ENCODE data around the gene CPXM2.

GRCh38 chr10:123840714-123841113 lies 50.9 kb downstream of the CPXM2 start:
- TF ChIP-seq EZH2 (IDR thresholded peaks at IDR 0.05; ENCODE audit: borderline replicate concordance, low read depth, low read length): no peak
- no peak for TF ChIP-seq BRCA1 (IDR thresholded peaks at IDR 0.05)
- no peak for TF ChIP-seq BRCA1 (CRISPR knock-in tag; IDR thresholded peaks at IDR 0.05)
- no peak for TF ChIP-seq SIN3A (IDR thresholded peaks at IDR 0.05; ENCODE audit: borderline replicate concordance in 2 of 2, control insufficient read depth in 1 of 2, low read depth in 2 of 2, low read length in 2 of 2)
- TF ChIP-seq SREBF1 (IDR thresholded peaks at IDR 0.05; ENCODE audit: borderline replicate concordance, low read depth, low read length): no peak
- no peak for TF ChIP-seq EGR1 (conservative IDR thresholded peaks at IDR 0.05)
- TF ChIP-seq ZNF561 (CRISPR knock-in tag; conservative IDR thresholded peaks at IDR 0.05): no peak
- TF ChIP-seq CEBPG (CRISPR knock-in tag; IDR thresholded peaks at IDR 0.05): no peak
- TF ChIP-seq CEBPG (tag; conservative IDR thresholded peaks at IDR 0.05 in 1 of 2, IDR thresholded peaks at IDR 0.05 in 1 of 2): no peak
- no peak for TF ChIP-seq CTCF (IDR thresholded peaks at IDR 0.05 in 2 of 3, conservative IDR thresholded peaks at IDR 0.05 in 1 of 3; ENCODE audit: insufficient read depth in 2 of 3, low read depth in 1 of 3, low read length in 3 of 3)
- no peak for TF ChIP-seq ATF3 (IDR thresholded peaks at IDR 0.05)
- TF ChIP-seq ATF3 (CRISPR knock-in tag; conservative IDR thresholded peaks at IDR 0.05): no peak
- TF ChIP-seq E2F1 (CRISPR knock-in tag; IDR thresholded peaks at IDR 0.05): no peak
- TF ChIP-seq POLR2A (conservative IDR thresholded peaks at IDR 0.05): no peak
- no peak for TF ChIP-seq ZBTB1 (CRISPR knock-in tag; IDR thresholded peaks at IDR 0.05; ENCODE audit: borderline replicate concordance, low read depth)

Data from K562 (cell line).